Stimulated activated CD4-positive, alpha-beta T cell treated with anti-CD3 and anti-CD28 coated beads, Interleukin-2, amount 100 ng/mL, for 4 hours (primary cell): ENCODE data around the gene AQP7.
A peak's percentile ranks its signal among the peaks of the same experiment; 100 is the strongest.
"Not testable (repeated sequence)": the region's sequence is repeated elsewhere in the genome, so short reads cannot be mapped to it uniquely, and the experiment has no call there.

ENCODE experiments used
- DNase-seq: peaks from one replicate; pipeline ENCODE4 v3.0.0-alpha.2; 2020; ENCODE audit warnings: low read depth

The AQP7 gene

GRCh38 chr9:33433871-33434270 lies 31.5 kb upstream of the AQP7 start:
- no peak for DNase-seq

- no peak for DNase-seq
Observed at GRCh38 chr9:33431420-33431819, 29.1 kb upstream of the AQP7 start.

GRCh38 chr9:33430942-33431341 lies 28.6 kb upstream of the AQP7 start:
- DNase-seq, result no peak

GRCh38 chr9:33429256-33429985 lies 27.1 kb upstream of the AQP7 start:
- no peak for DNase-seq

GRCh38 chr9:33426843-33427293 lies 24.5 kb upstream of the AQP7 start:
- no peak for DNase-seq

- no peak for DNase-seq
Observed at GRCh38 chr9:33425128-33425533, 22.8 kb upstream of the AQP7 start.

GRCh38 chr9:33424492-33424891 lies 22.1 kb upstream of the AQP7 start:
- not testable (repeated sequence) for DNase-seq

GRCh38 chr9:33424043-33424442 lies 21.7 kb upstream of the AQP7 start:
- not testable (repeated sequence) for DNase-seq

GRCh38 chr9:33419708-33420303 lies 17.4 kb upstream of the AQP7 start:
- no peak for DNase-seq

- no peak for DNase-seq
Observed at GRCh38 chr9:33418090-33418489, 15.7 kb upstream of the AQP7 start.

GRCh38 chr9:33416996-33417395 lies 14.6 kb upstream of the AQP7 start:
- peak; percentile 39 for DNase-seq

- DNase-seq, result peak; percentile 63
Observed at GRCh38 chr9:33415501-33416038, 13.2 kb upstream of the AQP7 start.

GRCh38 chr9:33414889-33415500 lies 12.6 kb upstream of the AQP7 start:
- DNase-seq, result no peak

- no peak for DNase-seq
Observed at GRCh38 chr9:33414268-33414667, 11.9 kb upstream of the AQP7 start.

- DNase-seq, result no peak
Observed at GRCh38 chr9:33408087-33408486, 5.7 kb upstream of the AQP7 start.

- DNase-seq, result no peak
Observed at GRCh38 chr9:33407061-33407460, 4.7 kb upstream of the AQP7 start.

GRCh38 chr9:33404788-33405362 lies 2.5 kb upstream of the AQP7 start:
- no peak for DNase-seq

- DNase-seq, result no peak
Observed at GRCh38 chr9:33403941-33404787, 1.8 kb upstream of the AQP7 start.

- not testable (repeated sequence) for DNase-seq
Observed at GRCh38 chr9:33401809-33402208, 559 bp downstream of the AQP7 start.

GRCh38 chr9:33399047-33399446 lies 3.3 kb downstream of the AQP7 start:
- DNase-seq, result not testable (repeated sequence)

GRCh38 chr9:33397801-33398200 lies 4.6 kb downstream of the AQP7 start:
- not testable (repeated sequence) for DNase-seq
